H9 (cell line): ENCODE data around the gene LRRFIP1. TPM values are rescaled to one million over a fixed set of nuclear protein-coding genes. Genes with fewer than 3 reads are reported as not detected.

Experiments used
- DNase-seq: peaks from one replicate; pipeline ENCODE4 v3.0.0-alpha.2; 2017
- H2AFZ ChIP-seq: one replicate; pipeline ENCODE4 v1.6.1; 2013; ENCODE audit warnings: mild to moderate bottlenecking, low read length, control low read depth, moderate library complexity
- H2AK5ac ChIP-seq: 2 replicates; pipeline ENCODE4 v1.6.1; 2013; ENCODE audit warnings: low read length, control low read depth, mixed read lengths; ENCODE audit not compliant: insufficient read length
- H2BK120ac ChIP-seq: one replicate; pipeline ENCODE4 v1.6.1; 2013; ENCODE audit warnings: low read depth, mild to moderate bottlenecking, low read length, control low read depth, inconsistent platforms; ENCODE audit not compliant: poor library complexity, severe bottlenecking
- H2BK12ac ChIP-seq: 2 replicates; pipeline ENCODE4 v1.6.1; 2013; ENCODE audit warnings: low read length, control low read depth, mixed read lengths, low read depth; ENCODE audit not compliant: insufficient read length
- H2BK15ac ChIP-seq: 2 replicates; pipeline ENCODE4 v1.6.1; 2013; ENCODE audit warnings: low read depth, low read length, control low read depth
- H2BK20ac ChIP-seq: one replicate; pipeline ENCODE4 v1.6.1; 2013; ENCODE audit warnings: low read depth, mild to moderate bottlenecking, low read length, control low read depth, inconsistent platforms; ENCODE audit not compliant: poor library complexity, severe bottlenecking
- H2BK5ac ChIP-seq: 2 replicates; pipeline ENCODE4 v1.6.1; 2013; ENCODE audit warnings: low read length, control low read depth, mixed read lengths; ENCODE audit not compliant: insufficient read length
- H3K14ac ChIP-seq: 2 replicates; pipeline ENCODE4 v1.6.1; 2013; ENCODE audit warnings: low read length, control low read depth; ENCODE audit not compliant: insufficient read depth
- H3K18ac ChIP-seq: 2 replicates; pipeline ENCODE4 v1.6.1; 2013; ENCODE audit warnings: low read depth, mild to moderate bottlenecking, mixed read lengths, low read length, control low read depth; ENCODE audit not compliant: insufficient read length
- H3K23ac ChIP-seq: 2 replicates; pipeline ENCODE4 v1.6.1; 2013; ENCODE audit warnings: low read length, control low read depth, mixed read lengths, low read depth; ENCODE audit not compliant: insufficient read length
- H3K23me2 ChIP-seq: 2 replicates; pipeline ENCODE4 v1.6.1; 2013; ENCODE audit warnings: low read depth, mild to moderate bottlenecking, mixed read lengths, low read length, control low read depth; ENCODE audit not compliant: insufficient read length, poor library complexity, severe bottlenecking
- H3K27ac ChIP-seq: 2 replicates; pipeline ENCODE4 v1.5.1; 2013; ENCODE audit warnings: low read length, control low read depth, mixed read lengths, low read depth; ENCODE audit not compliant: insufficient read length
- H3K27me3 ChIP-seq: 2 replicates; pipeline ENCODE4 v1.6.1; 2013; ENCODE audit warnings: low read length, control low read depth, inconsistent platforms; ENCODE audit not compliant: insufficient read depth
- H3K4ac ChIP-seq: 2 replicates; pipeline ENCODE4 v1.6.1; 2013; ENCODE audit warnings: low read depth, mild to moderate bottlenecking, control low read depth, inconsistent platforms, low read length, moderate library complexity
- H3K4me1 ChIP-seq: 2 replicates; pipeline ENCODE4 v1.6.1; 2013; ENCODE audit warnings: low read length, control low read depth, inconsistent platforms; ENCODE audit not compliant: insufficient read depth
- H3K4me2 ChIP-seq: 2 replicates; pipeline ENCODE4 v1.6.1; 2013; ENCODE audit warnings: low read length, control low read depth, mixed read lengths; ENCODE audit not compliant: insufficient read length, insufficient read depth
- H3K56ac ChIP-seq: 2 replicates; pipeline ENCODE4 v1.6.1; 2013; ENCODE audit warnings: low read depth, mild to moderate bottlenecking, mixed read lengths, low read length, control low read depth; ENCODE audit not compliant: insufficient read length
- H3K79me1 ChIP-seq: 2 replicates; pipeline ENCODE4 v1.6.1; 2013; ENCODE audit warnings: low read depth, mild to moderate bottlenecking, moderate library complexity, low read length, control low read depth, inconsistent platforms; ENCODE audit not compliant: insufficient read depth, poor library complexity, severe bottlenecking
- H3K79me2 ChIP-seq: 2 replicates; pipeline ENCODE4 v1.6.1; 2013; ENCODE audit warnings: low read length, control low read depth, inconsistent platforms; ENCODE audit not compliant: insufficient read depth
- H3K9ac ChIP-seq: 2 replicates; pipeline ENCODE4 v1.6.1; 2013; ENCODE audit warnings: low read length, control low read depth, mixed read lengths; ENCODE audit not compliant: insufficient read length; ENCODE audit errors: extremely low read depth
- H3K9me3 ChIP-seq: one replicate; pipeline ENCODE4 v1.6.1; 2013; ENCODE audit warnings: low read depth, low read length, inconsistent platforms; ENCODE audit not compliant: control insufficient read depth
- H3T11ph ChIP-seq: one replicate; pipeline ENCODE4 v1.6.1; 2013; ENCODE audit warnings: mild to moderate bottlenecking, low read length, control low read depth, inconsistent platforms
- H4K20me1 ChIP-seq: one replicate; pipeline ENCODE4 v1.6.1; 2013; ENCODE audit not compliant: control insufficient read depth, insufficient read length, insufficient read depth
- H4K5ac ChIP-seq: 2 replicates; pipeline ENCODE4 v1.6.1; 2013; ENCODE audit warnings: low read depth, mild to moderate bottlenecking, mixed read lengths, low read length, control low read depth; ENCODE audit not compliant: insufficient read length
- H4K8ac ChIP-seq: replicated peaks from 2 replicates; pipeline ENCODE4 v1.6.1; 2013; ENCODE audit warnings: low read length, control low read depth, mixed read lengths, low read depth; ENCODE audit not compliant: insufficient read length
- H4K91ac ChIP-seq: 2 replicates; pipeline ENCODE4 v1.6.1; 2013; ENCODE audit warnings: low read depth, mild to moderate bottlenecking, moderate library complexity, mixed read lengths, low read length, control low read depth; ENCODE audit not compliant: insufficient read length
- H3K27ac Mint-ChIP-seq, 3 experiments: 2 replicates in 2 of 3; 3 replicates in 1 of 3; pipeline ENCODE4 v1.8.0; 2020 to 2021; ENCODE audit warnings: mixed read lengths in 3 of 3, mild to moderate bottlenecking in 1 of 3, moderate library complexity in 1 of 3
- H3K27me3 Mint-ChIP-seq: 2 replicates; pipeline ENCODE4 v1.8.0; 2021; ENCODE audit warnings: low read depth, mild to moderate bottlenecking, moderate library complexity, mixed read lengths
- H3K36me3 Mint-ChIP-seq, 3 experiments: 2 replicates in 2 of 3; 3 replicates in 1 of 3; pipeline ENCODE4 v1.8.0; 2020 to 2021; ENCODE audit warnings: low read depth in 3 of 3, mixed read lengths in 3 of 3; ENCODE audit not compliant: insufficient read depth in 1 of 3
- H3K4me1 Mint-ChIP-seq, 2 experiments: 2 replicates each; pipeline ENCODE4 v1.8.0; 2020; ENCODE audit warnings: mixed read lengths in 2 of 2
- H3K4me3 Mint-ChIP-seq, 2 experiments: 2 replicates in 1 of 2; 3 replicates in 1 of 2; pipeline ENCODE4 v1.8.0; 2020 to 2021; ENCODE audit warnings: mild to moderate bottlenecking in 2 of 2, mixed read lengths in 2 of 2, moderate library complexity in 1 of 2
- H3K9me3 Mint-ChIP-seq, 2 experiments: 2 replicates in 1 of 2; 3 replicates in 1 of 2; pipeline ENCODE4 v1.8.0; 2020; ENCODE audit warnings: mild to moderate bottlenecking in 2 of 2, mixed read lengths in 2 of 2, moderate library complexity in 1 of 2
- CTCF ChIP-seq: fragments of 200-600 bp; sonication (generic); conservative IDR thresholded peaks from 3 replicates; pipeline ENCODE4 v1.8.0; 2021; ENCODE audit warnings: antibody characterized with exemption, mild to moderate bottlenecking
- WGBS: extraction: QIAGEN DNeasy Blood & Tissue Kit; methylation state at CpG from one replicate; pipeline ENCODE4 v1.1.7; 2013; ENCODE audit warnings: missing lambda C conversion rate, low lambda C conversion rate, mixed read lengths; ENCODE audit not compliant: insufficient read length; ENCODE audit errors: extremely low coverage; 5-methylcytosine and 5-hydroxymethylcytosine counted together
- total RNA-seq: library from RNA; stranded (reverse); gene quantifications from 2 replicates; pipeline ENCODE4 v1.2.1, GENCODE V29; 2021

LRRFIP1 gene
- total RNA-seq, 1 experiment from 2014 or later, result 38.5 TPM

DNA sequence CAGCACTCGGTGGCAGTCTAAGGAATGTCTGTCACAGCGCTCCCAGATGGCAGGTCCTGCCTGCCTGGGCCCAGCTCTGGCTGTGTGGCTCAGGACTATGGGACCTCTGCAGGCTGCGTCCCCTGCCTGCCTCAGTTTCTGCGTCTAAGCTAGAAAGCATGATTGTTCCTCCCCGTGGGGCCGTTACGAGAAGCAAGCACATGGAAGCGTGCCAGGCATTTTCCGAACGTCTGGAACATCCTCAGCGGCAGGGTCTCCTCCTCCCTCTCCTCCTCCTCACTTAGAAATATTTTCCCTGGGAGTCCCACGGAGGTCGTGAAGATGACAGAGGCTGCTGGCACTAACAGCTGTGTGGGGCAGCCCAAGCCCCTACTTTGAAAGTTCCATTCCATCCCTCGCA lies 43.3 kb downstream of the LRRFIP1 start:
- Histone ChIP-seq H3K4me2 (no peak overlapping the region), H2BK120ac (no peak overlapping the region), H3K14ac (no peak overlapping the region), H3K4me1 (no peaks in the 10 kb centered on the region), H2BK15ac (no peak overlapping the region), H4K20me1 (no peaks in the 10 kb centered on the region), H3K79me1 (no peaks in the 10 kb centered on the region), H4K8ac (no peak overlapping the region), H3T11ph (no peak overlapping the region), H3K18ac (no peak overlapping the region), H2BK20ac (no peak overlapping the region), H3K27me3 (no peaks in the 10 kb centered on the region), H2BK12ac (no peak overlapping the region), H2BK5ac (no peak overlapping the region), H4K91ac (no peak overlapping the region), H3K9ac (no peak overlapping the region), H3K27ac (no peak overlapping the region), H3K56ac (no peak overlapping the region), H3K23me2 (no peaks in the 10 kb centered on the region), H3K4ac (no peak overlapping the region), H4K5ac (no peak overlapping the region), H3K79me2 (no peaks in the 10 kb centered on the region), H3K23ac (no peak overlapping the region), H2AFZ (no peak overlapping the region), H3K9me3 (no peaks in the 10 kb centered on the region), H2AK5ac (no peak overlapping the region)
- TF ChIP-seq CTCF, result no peak
- peaks cover 44 to 50% of the 10 kb centered on the region in 2 experiments for H3K4me1 Mint-ChIP-seq
- H3K27ac Mint-ChIP-seq, result no peak overlapping the region
- no CpG with 5 or more reads among the region's 14 CpGs for WGBS
- no peaks in the 10 kb centered on the region for H3K9me3 Mint-ChIP-seq
- H3K4me3 Mint-ChIP-seq, result no peak overlapping the region
- no peaks in the 10 kb centered on the region; a peak in 3 of 7 replicates for H3K36me3 Mint-ChIP-seq
- DNase-seq, result no peak
- peaks cover 3% of the 10 kb centered on the region for H3K27me3 Mint-ChIP-seq
